GM10266 (cell line): ENCODE measurements around the gene HDAC3.
"Not testable (repeated sequence)": the region's sequence is repeated elsewhere in the genome, so short reads cannot be mapped to it uniquely, and the experiment has no call there.

Experiments
- DNase-seq: peaks from one replicate; pipeline ENCODE4 v3.0.0; 2012; ENCODE audit errors: extremely low spot score
- TF ChIP-seq, protein P1 (sequence below): IDR thresholded peaks from 2 replicates; pipeline ENCODE4 v1.5.1; 2012; ENCODE audit warnings: mild to moderate bottlenecking, low read depth; ENCODE audit not compliant: control insufficient read depth, insufficient read depth; ENCODE audit errors: missing control alignments

The HDAC3 gene

DNA sequence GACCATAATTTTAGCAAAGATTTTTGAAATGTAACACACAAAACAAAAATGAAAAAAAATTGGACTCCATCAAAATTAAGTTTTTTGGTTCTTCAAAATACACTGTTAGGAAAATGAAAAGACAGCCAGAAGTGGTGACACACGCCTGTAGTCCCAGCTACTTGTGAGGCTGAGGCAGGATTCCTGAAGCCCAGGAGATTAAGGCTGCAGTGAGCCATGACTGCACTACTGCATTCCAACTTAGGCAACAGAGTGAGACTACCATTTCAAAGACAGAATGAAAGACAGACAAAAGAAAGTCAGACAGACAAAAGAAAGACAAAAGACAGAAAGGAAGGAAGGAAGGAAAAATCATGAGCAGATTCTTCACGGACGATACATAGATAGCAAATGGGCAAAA lies 25.4 kb downstream of the HDAC3 start:
- TF ChIP-seq, protein P1, sequence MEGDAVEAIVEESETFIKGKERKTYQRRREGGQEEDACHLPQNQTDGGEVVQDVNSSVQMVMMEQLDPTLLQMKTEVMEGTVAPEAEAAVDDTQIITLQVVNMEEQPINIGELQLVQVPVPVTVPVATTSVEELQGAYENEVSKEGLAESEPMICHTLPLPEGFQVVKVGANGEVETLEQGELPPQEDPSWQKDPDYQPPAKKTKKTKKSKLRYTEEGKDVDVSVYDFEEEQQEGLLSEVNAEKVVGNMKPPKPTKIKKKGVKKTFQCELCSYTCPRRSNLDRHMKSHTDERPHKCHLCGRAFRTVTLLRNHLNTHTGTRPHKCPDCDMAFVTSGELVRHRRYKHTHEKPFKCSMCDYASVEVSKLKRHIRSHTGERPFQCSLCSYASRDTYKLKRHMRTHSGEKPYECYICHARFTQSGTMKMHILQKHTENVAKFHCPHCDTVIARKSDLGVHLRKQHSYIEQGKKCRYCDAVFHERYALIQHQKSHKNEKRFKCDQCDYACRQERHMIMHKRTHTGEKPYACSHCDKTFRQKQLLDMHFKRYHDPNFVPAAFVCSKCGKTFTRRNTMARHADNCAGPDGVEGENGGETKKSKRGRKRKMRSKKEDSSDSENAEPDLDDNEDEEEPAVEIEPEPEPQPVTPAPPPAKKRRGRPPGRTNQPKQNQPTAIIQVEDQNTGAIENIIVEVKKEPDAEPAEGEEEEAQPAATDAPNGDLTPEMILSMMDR, result no peak

DNA sequence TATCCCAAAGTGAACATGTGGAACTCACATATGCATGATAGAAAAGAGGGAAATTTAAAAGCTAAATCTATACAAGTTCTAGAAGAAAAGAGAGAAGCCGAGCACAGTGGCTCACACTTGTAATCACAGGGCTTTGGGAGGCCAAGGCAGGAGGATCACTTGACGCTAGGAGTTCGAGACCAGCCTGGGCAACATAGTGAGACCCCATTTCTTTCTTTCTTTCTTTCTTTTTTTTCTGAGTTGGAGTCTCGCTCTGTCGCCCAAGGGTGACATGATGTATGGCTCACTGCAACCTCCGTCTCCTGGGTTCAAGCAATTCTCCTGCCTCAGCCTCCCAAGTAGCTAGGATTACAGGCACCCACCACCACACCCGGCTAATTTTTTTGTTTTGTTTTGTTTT lies 26.7 kb downstream of the HDAC3 start:
- not testable (repeated sequence) for DNase-seq

More for the DNA sequence above, 25.4 kb downstream of the HDAC3 start:
- DNase-seq, result no peak

DNA sequence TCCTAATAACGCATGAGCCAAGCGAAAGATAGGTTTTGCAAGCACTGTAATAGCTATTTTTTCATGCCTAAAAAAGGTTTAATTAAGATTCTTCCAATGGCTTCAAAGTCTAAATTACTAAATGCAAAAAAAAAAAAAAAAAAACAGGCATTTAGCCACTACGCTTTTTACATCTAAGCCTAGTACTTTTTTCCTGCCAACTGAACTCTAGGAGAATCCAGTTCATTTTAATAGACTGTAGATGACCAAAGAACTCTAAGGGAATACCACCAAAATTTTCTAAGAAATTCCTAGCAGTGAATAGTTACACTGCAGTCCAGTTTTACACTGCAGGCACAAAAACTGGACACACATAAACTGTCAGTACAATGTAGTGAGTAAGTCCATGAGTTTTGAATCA lies 27.6 kb downstream of the HDAC3 start:
- TF ChIP-seq, protein P1, result no peak
- DNase-seq, result no peak

DNA sequence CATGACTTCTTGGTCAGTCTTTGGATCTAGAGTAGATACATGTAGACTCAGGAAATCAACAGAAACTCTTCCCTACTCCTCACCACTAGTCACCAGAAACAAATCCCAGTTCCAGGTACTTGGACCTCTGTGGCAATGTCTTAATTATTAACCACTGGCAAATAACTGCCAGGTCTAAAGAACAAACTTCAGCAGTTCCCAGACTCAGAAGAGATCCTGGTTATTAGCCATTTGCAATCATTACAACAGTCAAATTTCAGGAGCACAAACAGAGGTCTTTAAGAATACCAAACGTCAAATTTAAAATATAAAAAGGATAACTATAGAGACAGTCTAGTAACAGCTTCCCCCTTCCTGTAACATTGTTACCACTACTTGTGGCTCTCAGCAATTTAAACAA lies 28.1 kb downstream of the HDAC3 start:
- TF ChIP-seq, protein P1, result no peak
- no peak for DNase-seq

DNA sequence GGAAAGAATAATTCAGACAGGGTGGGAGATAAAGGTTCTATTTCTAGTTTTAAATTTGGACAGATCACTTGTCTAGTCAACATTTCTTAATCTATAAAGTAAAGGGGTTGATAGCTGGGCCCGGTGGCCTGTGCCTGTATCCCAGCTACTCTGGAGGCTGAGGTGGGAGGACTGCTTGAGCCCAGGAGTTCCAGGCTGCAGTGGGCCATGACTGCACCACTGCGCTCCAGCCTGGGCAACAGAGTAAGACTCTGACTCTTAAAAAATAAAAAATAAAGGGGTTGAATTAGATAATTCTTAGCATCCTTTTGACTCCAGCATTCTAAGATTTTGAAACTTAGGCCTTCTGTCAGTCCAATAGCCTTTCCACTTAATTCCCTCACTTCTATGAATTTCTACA lies 28.6 kb downstream of the HDAC3 start:
- TF ChIP-seq, protein P1, result no peak
- no peak for DNase-seq

DNA sequence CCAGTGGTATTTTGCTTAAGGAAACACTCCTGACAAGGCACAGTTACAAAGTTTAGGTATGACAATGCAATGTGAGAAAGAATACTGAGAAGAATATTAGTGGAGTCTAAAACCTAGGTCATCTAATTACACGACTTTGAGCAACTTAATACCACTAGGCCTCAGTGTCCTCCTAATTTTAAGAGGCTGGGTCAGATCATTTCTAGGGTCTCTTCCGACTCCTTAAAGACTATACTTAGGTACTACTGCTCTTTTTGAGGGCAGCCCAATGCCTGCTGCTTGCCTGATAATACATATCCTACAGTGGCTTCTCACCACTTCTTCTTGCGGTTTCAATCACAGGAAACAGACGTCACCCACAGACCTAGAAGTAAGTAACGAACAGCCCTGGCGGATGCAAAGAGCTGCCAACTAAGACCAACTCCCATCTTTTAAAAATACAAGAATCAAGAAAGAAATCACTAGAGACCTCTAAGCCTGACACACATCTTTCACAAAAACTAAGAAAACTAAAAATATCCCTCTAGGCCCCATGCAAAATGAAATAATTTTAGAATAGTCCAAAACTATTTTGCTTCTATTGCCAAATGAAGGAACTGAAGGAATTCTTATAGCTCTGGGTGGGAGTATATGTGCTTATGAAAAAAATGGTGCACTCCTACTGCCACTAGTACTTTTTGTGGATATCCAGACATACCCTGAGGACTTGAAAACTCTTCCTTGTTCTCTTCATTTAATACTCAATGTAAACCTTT lies 30.9 kb downstream of the HDAC3 start:
- TF ChIP-seq, protein P1, result no peak
- DNase-seq, result peak; percentile 56

DNA sequence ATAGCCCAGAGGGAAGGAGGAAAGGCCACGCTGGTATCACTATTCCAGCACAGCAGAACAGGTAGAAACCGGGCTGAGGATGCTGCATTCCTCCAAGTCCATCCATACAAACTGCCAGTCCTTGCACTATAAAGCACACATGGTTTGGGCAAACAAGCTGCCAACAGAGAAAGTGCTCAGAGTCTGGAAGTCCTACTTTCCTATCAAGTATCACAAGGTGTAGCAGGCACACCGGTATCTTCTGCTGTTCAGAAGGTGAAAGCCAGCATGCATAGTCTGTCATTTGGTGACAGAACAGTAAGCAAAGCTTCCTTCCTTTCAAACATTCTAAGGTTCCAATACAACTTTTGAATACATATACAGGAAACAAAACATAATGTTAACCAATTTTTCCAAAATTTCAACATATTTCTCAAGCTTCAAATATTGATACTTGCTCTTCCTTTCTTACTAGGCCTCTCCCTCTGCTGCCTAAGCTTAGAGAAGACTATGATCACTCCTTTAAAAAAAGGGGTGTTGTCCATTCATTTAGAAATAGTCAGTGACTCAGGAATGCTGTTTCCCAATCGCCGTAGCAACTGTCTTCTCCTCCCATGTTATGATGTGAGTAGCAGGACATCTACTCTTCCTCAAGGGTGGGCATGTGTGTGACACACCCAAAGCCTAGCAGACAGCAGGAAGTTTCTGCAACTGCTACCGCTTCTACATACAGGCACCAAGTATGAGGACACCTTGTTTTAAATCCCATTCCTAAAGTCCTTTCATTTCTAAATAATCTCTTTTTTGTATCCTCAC lies 32.5 kb downstream of the HDAC3 start:
- TF ChIP-seq, protein P1, result no peak
- no peak for DNase-seq
